GM18907 (cell line): ENCODE data around the gene ZNF467.

Source experiments
- ATAC-seq: cut with Tn5 transposase; IDR thresholded peaks from one replicate; pipeline ENCODE4 v1.9.1; 2021; ENCODE audit warnings: mild to moderate bottlenecking, moderate library complexity; ENCODE audit not compliant: unreplicated experiment

ZNF467 gene

GRCh38 chr7:149808311-149808710 lies 34.9 kb upstream of the ZNF467 start:
- ATAC-seq = no peak

- no peak for ATAC-seq
Measured at GRCh38 chr7:149806726-149807125, 33.3 kb upstream of the ZNF467 start.

DNA sequence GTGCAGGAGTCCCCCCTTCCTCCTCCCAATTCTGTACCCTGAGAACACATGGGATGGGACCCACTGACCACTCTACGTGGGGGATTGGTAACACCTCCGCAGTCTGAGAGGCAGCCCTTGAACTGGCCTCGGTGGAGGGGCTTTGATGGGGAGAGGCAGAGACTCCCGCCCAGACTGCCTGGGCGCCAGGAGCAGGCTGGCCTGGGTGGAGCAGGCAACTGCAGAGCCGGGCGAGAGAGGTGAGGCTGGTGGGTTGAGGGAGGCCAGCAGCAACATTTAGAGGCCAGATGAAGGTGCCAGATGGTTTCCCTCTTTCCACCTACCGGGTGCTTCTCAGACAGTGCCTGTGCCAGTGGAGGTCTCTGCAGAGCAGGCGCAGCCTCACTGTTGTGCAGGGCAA lies 30.7 kb upstream of the ZNF467 start:
- ATAC-seq = no peak

DNA sequence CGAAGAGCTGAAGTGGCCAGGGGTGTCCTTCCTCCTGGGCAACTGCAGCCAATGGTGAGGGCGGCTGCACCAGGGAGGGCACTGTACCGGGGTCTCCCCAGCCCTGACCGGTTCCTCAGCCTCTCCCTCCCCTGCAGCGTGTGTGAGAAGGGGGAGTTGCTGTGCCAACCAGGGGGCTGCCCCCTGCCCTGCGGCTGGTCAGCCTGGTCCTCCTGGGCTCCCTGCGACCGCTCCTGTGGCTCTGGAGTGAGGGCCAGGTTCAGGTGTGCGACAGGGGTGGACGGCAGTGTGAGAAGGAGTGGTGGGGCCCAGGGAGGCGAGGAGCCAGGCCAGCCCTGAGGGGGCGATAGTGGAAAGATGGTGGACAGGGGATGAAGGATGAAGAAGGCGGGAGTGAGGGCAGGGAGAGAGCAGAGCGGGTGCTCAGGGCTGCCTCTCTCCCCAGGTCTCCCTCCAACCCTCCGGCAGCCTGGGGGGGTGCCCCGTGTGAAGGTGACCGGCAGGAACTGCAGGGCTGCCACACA lies 30.2 kb upstream of the ZNF467 start:
- ATAC-seq = no peak

- no peak for ATAC-seq
Measured at GRCh38 chr7:149802966-149803365, 29.6 kb upstream of the ZNF467 start.

GRCh38 chr7:149801816-149802215 lies 28.4 kb upstream of the ZNF467 start:
- no peak for ATAC-seq

DNA sequence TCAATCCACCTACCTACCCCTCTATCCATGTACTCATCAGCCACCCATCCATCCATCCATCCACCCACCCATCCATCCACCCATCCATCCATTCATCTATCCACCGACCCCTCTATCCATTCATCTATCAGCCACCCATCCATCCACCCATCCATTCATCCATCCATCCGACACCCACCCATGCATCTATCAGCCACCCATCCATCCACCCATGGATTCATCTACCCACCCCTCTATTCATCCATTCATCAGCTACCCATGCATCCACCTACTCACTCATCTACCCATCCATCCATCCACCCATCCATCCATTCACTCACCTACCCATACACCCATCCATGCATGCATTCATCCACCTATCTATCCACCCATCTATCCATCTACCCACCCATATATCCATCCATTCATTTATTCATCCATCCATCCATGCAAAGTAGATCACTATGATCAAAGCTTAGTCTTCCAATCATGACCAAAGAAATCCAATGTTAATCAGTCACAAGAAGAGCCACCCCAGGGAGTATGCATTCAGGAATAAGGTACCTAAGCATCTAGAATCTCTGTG lies 27.7 kb upstream of the ZNF467 start:
- ATAC-seq = no peak

GRCh38 chr7:149800169-149800555 lies 26.8 kb upstream of the ZNF467 start:
- ATAC-seq = no peak

DNA sequence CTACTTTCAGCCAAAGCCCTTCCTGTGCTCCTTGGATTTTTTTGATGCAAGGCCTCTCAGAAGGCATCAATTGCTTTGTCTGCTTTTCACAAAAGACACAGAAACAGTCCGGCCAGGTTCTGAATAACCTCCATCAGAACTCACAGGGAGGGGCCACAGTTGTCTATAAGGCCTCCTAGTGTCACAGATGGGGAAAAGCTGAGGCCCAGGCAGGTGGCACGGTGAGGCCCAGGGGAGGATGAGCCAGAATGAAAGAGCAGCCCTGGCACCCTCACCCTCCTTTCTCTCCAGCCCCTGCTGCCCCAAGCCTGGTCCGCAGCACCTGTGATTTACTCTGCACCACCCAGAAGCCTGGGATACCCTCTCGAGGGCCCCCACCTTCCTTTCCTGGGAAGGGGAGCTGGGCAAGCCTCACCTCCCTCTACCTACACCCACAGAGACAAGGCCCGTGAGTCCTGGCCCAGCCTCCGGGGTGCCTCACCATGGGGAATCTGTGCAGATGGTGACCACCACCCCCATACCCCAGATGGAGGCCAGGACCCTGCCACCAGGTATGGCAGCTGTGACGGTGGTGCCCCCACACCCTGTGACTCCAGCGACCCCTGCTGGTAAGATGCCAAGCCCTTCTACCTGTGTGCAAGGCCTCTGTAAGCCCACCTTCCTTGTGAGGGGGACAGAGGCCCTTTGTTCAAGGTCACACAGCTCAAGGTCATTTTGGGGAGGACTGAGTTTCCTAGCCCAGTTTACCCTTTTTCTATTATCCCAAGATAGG lies 26.2 kb upstream of the ZNF467 start:
- no peak for ATAC-seq

- ATAC-seq = no peak
Measured at GRCh38 chr7:149797771-149798170, 24.4 kb upstream of the ZNF467 start.

- ATAC-seq = no peak
Measured at GRCh38 chr7:149796287-149796860, 23.0 kb upstream of the ZNF467 start.

GRCh38 chr7:149795126-149795525 lies 21.7 kb upstream of the ZNF467 start:
- no peak for ATAC-seq

- ATAC-seq = no peak
Measured at GRCh38 chr7:149794661-149795060, 21.3 kb upstream of the ZNF467 start.

DNA sequence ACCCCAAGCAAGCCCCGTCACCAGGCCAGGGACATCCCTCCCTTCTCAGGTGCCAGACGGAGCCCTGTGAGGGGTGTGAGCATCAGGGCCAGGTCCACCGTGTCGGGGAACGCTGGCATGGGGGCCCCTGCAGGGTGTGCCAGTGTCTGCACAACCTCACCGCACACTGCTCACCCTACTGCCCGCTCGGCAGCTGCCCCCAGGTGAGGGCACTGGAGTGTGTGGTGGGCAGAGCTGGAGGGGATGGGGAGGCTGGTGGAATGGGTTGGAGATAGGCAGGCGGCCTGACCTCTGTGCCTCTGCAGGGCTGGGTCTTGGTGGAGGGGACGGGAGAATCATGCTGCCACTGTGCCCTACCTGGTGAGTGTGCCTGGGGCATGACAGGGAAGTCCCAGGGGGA lies 19.9 kb upstream of the ZNF467 start:
- no peak for ATAC-seq

DNA sequence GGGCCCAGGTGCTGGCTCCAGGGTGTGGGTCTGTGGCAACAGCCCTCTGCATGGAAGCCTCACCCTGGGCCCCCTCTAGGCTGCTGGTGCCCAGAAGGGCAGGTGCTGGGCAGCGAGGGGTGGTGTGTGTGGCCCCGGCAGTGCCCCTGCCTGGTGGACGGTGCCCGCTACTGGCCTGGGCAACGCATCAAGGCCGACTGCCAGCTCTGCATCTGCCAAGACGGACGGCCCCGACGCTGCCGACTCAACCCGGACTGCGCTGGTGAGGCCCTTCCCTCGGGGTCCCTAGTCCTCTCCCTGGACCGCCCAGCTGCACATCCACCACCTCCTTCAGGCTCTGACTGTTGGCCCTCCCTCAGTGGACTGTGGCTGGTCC lies 18.8 kb upstream of the ZNF467 start:
- no peak for ATAC-seq

- no peak for ATAC-seq
Measured at GRCh38 chr7:149791411-149792219, 18.2 kb upstream of the ZNF467 start.

DNA sequence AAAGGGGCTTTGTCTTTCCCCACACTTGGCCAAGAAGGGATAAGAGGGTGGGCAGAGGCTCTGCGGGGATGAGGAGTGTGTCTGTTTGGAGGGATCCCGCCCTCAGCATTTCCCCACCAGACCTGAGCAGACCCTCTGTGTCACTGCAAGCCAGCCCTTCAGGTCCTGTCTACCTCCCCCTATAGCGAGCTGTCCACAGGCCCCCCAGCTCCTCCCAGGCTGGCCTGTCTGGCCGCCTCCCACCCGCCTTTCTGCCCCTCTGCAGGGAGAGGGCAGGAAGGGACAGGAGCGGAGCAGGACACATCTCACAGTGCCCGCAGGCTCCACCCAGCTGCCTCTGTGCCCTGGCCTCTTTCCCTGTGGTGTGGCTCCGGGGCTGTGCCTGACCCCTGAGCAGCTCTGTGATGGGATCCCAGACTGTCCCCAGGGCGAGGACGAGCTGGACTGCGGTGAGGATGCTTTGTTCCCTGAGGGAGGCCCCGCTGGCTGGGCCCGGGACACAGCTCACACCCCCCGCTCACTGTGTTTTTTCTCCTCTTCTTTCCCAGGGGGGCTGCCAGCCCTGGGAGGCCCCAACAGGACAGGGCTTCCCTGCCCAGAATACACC lies 17.5 kb upstream of the ZNF467 start:
- ATAC-seq = no peak

- no peak for ATAC-seq
Measured at GRCh38 chr7:149790146-149790548, 16.8 kb upstream of the ZNF467 start.

DNA sequence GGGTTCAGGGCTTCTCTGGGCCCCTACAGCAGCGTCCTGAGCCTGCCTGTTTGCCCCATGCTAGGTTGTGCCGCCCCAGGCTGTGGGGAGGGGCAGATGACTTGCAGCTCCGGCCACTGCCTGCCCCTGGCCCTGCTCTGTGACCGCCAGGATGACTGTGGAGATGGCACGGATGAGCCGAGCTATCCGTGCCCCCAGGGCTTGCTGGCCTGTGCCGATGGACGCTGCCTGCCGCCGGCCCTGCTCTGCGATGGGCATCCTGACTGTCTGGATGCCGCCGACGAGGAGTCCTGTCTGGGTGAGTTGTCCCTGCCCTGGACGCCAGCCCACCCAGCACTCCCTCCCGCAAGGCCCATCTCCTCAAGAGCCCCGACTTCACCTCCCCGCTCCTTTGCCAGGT lies 15.7 kb upstream of the ZNF467 start:
- ATAC-seq = no peak

- no peak for ATAC-seq
Measured at GRCh38 chr7:149788300-149788851, 15.0 kb upstream of the ZNF467 start.
